Effector CD8-positive, alpha-beta T cell (primary cell): ENCODE results near the gene GPBAR1.
A peak's percentile ranks its signal among the peaks of the same experiment; 100 is the strongest.

Source experiments
- DNase-seq: peaks from one replicate; lab custom pipeline; 2025; lab: John Stamatoyannopoulos, UW

GPBAR1 gene

GRCh38 chr2:218244204-218244603 lies 16.6 kb upstream of the GPBAR1 start:
- DNase-seq: no peak

GRCh38 chr2:218244665-218245064 lies 16.1 kb upstream of the GPBAR1 start:
- DNase-seq: no peak

DNA sequence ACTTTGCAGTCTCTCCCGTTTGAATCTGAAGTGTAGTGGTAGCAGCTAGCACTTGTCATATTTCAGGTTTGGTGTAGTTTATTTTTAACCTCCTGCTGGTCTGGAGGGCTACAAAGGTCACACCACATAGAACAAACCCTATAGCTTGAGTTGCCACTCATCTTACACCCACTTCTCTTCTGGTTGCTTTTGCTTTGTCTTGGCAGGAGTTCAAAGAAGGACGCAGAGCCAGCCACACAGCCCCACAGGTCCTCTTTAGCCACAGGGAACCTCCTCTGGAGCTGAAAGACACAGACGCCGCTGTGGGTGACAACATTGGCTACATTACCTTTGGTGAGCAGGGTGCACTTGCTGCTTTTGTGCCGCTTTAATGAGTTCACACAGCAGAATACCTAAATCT lies 15.6 kb upstream of the GPBAR1 start:
- DNase-seq: no peak

GRCh38 chr2:218249691-218250090 lies 11.1 kb upstream of the GPBAR1 start:
- no peak for DNase-seq

GRCh38 chr2:218252509-218253231 lies 8.1 kb upstream of the GPBAR1 start:
- no peak for DNase-seq

- DNase-seq: no peak
Measured at GRCh38 chr2:218253232-218253625, 7.6 kb upstream of the GPBAR1 start.

- no peak for DNase-seq
Measured at GRCh38 chr2:218255446-218255845, 5.4 kb upstream of the GPBAR1 start.

DNA sequence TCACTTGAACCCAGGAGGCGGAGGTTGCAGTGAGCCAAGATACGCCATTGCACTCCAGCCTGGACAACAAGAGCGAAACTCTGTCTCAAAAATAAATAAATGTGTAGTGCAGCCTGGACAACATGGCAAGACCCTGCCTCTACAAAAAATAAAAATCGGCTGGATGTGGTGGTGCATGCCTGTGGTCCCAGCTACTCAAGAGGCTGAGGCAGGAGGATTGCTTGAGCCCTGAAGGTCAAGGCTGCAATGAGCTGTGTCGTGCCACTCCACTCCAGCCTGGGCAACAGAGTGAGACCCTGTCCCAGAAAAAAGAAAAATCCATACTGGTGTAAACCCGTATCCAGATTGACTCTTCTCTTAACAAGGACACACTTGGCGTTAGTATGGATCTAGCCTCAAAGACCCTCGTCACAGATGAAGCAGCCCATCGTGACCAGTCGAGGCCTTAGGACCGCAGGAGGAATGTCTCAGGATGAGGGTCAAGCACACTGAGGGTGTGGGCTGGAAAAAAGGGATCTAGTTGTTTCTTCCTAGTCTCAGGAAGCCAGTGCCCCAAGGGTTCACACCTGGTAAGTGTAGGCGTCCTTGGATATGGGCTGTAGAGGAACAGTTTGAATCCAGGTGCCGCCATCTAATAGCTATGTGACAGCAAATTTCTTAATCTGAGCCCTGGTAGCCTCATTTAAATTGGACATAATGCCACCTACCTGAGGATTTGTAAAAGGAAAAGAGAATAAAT lies 4.0 kb upstream of the GPBAR1 start:
- no peak for DNase-seq

GRCh38 chr2:218257390-218257981 lies 3.3 kb upstream of the GPBAR1 start:
- peak; percentile 44 for DNase-seq

DNA sequence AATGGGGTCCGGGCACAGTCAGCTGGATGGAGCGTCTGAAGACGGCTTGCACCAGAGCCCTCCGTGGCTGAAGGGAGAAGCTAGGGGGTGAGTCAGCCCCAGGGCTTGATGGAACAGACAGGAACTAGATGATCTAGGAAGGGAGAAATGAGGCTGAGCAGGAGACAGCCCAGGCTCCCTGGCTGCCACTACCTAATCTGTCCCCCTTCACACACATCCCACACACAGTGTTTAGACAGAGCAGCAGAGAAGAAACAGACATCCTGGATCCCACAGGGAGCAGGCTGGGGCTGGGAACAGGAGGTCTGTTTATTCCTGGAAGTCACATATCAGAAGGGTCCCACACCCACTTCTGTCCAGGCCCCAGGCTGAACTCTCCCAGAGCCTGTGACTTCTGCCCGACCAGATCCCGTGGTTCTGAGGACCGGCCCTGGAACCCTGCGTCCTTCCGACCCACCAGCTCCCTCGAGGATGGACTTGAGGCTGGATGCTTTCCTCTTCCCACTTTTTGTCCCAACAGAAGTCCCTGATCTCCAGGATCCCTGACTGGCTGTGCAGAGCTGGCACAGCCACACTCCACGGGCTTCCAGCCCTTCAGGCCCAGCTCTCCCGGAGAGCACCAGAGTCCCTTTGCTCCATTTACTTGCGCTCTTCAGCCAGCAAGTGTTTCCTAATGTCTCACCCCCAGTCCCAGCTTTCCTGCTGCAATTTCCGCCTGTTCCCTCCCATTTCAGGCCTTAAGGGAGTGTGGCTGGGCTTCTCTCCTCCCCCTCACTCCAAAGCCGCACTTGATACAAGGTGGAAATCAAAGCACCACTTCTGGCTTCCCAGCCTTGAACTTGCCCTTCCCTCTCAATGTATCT lies 1.5 kb upstream of the GPBAR1 start:
- no peak for DNase-seq

- DNase-seq: no peak
Measured at GRCh38 chr2:218260166-218260565, 649 bp upstream of the GPBAR1 start.

DNA sequence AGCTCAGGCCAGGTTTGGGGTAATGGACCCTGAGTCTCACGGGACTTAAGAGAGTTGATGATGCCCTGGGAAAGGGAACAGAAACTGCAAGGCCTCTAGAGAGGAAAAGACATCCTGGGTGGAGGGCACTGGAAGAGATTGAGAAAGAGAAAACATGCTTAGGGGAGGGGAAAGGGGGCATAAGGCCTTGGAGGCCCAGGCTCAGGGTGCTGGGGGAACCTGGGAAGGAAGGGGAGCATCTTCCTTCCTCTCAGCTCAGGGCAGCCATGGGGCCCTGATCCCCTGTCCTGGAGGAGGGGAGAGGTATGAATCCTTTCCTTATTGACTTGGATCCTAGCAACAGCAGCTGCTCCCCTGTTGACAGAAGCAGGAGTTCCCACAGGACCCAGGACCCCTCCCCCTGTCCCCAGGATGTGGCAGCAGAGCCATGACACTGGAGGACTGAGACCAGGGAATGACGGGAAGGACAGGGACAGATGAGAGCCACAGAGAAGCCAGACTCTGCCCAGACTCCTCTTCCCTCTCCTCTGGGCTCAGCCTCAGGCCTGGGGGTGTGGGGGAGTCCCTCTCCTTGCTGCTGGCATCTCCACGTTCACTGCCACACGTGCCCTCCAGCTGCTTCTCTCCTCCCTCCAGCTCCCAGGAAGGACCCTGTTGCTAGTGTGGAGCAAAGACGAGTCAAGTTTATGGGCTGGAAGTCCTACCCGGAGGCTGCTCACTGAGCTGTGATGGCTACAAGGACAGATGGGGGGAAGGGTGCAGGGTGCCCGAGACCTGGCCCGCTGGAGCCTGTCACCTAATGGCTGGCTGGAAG lies 815 bp downstream of the GPBAR1 start:
- DNase-seq: no peak

GRCh38 chr2:218262237-218262600 lies 1.4 kb downstream of the GPBAR1 start:
- DNase-seq: no peak

DNA sequence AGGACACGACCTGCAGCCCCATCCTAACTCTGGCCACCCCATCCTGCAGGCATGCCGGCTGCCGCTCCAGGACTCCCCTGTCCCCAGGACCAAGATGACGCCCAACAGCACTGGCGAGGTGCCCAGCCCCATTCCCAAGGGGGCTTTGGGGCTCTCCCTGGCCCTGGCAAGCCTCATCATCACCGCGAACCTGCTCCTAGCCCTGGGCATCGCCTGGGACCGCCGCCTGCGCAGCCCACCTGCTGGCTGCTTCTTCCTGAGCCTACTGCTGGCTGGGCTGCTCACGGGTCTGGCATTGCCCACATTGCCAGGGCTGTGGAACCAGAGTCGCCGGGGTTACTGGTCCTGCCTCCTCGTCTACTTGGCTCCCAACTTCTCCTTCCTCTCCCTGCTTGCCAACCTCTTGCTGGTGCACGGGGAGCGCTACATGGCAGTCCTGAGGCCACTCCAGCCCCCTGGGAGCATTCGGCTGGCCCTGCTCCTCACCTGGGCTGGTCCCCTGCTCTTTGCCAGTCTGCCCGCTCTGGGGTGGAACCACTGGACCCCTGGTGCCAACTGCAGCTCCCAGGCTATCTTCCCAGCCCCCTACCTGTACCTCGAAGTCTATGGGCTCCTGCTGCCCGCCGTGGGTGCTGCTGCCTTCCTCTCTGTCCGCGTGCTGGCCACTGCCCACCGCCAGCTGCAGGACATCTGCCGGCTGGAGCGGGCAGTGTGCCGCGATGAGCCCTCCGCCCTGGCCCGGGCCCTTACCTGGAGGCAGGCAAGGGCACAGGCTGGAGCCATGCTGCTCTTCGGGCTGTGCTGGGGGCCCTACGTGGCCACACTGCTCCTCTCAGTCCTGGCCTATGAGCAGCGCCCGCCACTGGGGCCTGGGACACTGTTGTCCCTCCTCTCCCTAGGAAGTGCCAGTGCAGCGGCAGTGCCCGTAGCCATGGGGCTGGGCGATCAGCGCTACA lies 2.1 kb downstream of the GPBAR1 start:
- DNase-seq: no peak

GRCh38 chr2:218263817-218264641 lies 3.2 kb downstream of the GPBAR1 start:
- DNase-seq: no peak

- no peak for DNase-seq
Measured at GRCh38 chr2:218264773-218265561, 4.2 kb downstream of the GPBAR1 start.

DNA sequence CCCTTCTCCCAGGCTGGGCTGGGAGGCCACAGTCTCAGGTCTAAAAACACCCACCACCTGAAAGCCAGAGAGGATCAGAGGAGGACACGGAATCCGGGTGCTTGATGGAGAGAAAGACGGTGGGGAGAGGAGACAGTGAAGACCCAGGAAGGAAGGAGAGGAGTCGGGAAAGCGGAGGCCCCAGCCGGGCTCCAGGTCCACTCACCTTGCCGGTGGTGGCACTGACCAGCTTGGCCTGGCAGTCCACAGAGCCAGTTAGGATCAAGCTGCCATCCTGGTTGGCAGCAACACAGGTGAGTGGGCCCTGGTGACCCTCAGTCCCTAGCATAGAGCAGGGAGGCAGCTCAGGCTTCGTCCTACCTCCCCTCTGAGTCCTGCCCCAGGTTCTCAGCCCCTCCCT lies 4.8 kb downstream of the GPBAR1 start:
- no peak for DNase-seq

- DNase-seq: no peak
Measured at GRCh38 chr2:218266316-218266979, 5.6 kb downstream of the GPBAR1 start.
